Measurements from ENCODE around the gene UBL7.

The UBL7 gene

DNA sequence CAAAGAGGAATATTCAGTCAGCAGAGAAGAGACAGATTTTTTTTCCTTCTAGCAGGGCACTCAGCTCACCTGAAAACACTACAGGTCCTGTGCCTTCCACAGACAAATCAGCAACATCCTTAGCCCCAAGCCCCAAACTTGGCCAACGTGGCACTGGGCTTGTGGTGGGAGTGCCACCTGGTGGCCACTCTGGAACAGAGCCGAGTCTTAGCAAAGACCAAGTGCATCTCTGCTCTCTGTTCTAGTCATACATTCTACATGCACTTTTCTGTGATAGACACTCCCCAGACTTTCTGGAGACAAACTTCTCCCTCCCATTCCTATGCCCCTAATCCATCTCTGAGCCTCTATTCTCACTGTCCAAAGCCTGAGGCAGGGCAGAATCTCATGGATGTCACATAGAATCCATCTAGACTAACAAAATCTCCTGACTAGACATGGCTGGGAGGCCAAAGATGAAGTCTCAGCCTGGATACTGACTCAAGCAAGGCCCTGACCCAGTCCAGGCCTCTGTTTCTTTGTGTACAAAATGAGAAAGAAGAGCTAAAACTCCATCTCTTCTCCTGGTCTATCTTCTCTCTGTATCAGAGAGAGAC lies 22.1 kb downstream of the UBL7 start:
- DNase-seq, result peak; percentile 79 to 88 (median 84)

GRCh38 chr15:74438206-74438605 lies 22.8 kb downstream of the UBL7 start:
- no peak for DNase-seq

- DNase-seq, result no peak
These were observed 26.5 kb downstream of the UBL7 start for GRCh38 chr15:74434263-74435136.

- DNase-seq, result peak; percentile 92 to 96 (median 94)
These were observed 27.2 kb downstream of the UBL7 start, which contains the start of gene SEMA7A for GRCh38 chr15:74433592-74434262. TSS of gene SEMA7A (minus strand) at chr15:74433958. CDS start at chr15:74433918, 40 bp downstream.

DNA sequence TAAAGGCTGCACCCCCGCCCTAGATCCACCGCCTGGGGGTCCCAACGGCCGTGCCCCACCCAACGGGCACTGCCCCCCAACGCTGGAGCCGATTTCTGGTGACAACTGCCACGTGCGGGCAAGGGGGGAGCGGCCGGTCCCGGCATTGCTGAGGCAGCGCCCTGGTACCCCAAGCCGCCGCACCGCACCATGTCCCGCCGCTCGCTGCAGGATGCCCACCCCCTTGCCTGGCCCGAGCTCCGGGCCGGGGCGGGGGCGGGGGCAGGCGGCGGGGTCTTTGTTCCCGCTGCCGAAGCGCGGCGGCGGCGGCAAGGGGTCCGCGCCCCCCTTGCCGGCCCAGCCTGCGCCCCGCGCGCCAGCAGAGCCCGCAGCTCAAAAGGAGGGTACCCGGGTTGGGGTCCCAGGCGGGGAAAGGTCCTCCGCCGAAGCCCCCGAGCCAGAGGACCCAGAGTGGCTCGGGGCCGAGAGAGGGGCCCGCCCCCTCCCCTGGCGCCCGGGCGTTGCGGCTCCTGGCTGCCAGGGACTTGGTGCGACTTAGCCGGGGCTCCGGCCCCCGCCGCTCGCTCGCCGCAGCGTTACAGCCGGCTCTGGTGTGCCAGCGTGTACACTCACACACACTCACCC lies 27.9 kb downstream of the UBL7 start:
- peak in 1 of 4 experiments; percentile 42 for DNase-seq

DNA sequence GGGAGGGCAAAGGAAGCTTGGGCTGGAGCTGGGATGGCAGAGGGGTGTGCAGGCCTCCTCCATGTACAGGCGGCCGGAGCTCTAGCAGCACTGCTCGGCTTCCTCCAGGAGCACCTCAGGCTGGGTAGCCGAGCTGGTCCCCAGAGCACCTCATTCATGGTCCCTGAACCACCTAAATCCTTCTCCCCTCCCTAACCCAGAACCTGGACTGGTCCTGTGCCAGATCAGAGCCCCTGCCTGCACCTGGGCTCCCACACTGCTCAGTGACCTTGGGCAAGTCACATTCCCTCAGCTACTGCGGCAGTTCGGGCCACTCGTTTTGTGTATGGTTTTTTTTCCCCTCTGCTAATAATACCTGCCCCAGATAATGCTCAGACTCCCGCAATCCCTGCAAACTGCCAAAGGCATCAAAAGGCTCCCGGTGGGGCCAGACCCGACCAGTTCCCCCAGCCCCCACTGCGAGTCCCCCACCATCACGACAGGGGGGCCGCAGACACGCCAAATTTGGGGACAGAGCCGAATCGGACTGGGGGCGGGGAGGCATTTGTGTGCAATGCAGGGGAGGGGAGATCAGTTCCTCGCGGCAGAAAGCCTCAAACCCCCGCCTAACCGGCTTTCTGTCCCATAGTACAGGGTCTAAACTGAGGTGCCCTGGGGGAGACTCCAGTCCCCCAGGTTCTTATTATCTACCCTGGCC lies 28.5 kb downstream of the UBL7 start:
- DNase-seq, result peak in 1 of 4 experiments; percentile 12

DNA sequence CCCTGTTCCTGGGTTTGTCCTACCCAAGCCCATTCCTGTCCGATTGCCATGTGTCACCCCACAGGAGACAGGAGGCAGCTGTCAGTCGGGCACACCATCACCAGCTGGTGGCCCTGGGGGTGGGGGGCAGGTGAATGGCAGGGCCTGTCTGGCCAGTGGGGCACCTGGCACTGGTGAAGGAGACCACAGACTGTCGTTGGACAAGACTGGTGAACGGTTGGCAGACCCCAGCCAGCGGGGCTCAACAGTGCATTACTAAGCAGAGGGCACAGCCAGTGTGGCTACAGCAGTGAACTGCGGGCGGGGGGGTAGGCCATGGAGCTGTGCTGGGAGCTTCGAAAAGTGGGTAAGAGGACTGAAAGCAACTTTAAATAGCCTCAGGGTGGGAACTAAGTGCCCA lies 29.3 kb downstream of the UBL7 start:
- no peak for DNase-seq

DNA sequence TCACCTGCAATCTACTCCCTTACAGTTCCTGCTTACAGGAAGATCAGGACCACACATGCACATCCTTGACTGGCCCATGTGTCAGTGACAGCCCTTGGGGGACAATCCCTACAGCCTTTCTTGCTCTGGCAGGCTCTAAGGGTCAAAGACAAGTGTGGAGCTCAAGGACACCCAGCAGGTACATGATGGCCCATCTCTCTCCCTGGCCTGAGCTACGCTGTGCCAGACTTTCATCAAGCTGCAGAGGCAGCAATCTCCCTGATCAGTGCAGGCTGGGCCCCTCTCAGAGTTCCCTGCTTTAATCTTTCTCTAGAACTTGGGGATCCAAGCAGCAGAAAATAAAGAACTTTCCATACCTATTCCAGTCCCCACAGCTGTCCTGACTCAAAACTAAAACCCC lies 29.8 kb downstream of the UBL7 start:
- no peak for DNase-seq

- DNase-seq, result no peak
These were observed 30.4 kb downstream of the UBL7 start for GRCh38 chr15:74430510-74430951.

DNA sequence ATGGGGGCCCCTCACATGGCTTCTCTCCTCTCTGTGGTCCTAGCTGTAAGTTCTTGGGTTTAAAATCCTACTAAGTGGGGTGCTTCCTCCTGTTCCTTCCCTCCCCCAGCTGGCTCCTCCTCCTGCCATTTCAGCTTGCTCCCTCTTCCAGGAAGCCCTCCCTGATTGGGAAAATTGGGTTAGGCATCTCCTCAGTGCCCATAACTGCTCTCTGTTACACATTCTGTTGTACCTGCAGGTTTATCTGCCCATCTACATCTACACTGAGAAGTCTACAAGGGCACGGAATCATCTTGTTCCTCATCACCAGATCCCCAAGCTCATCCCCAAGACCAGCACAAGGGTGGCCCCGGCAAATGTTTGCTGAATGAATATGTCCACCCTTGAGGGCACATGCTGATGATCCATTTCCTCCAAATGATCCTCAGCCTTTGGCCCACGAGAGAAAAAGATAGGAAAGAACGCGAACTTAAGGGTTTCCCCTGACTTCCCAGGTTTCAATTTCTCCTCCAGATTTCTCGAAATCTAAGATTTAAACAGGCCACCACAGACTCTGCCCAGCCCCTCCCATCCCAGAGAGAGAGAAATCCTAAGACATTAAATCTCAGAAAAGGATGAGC lies 31.1 kb downstream of the UBL7 start:
- DNase-seq, result peak in 2 of 4 experiments; percentile 17 to 27

DNA sequence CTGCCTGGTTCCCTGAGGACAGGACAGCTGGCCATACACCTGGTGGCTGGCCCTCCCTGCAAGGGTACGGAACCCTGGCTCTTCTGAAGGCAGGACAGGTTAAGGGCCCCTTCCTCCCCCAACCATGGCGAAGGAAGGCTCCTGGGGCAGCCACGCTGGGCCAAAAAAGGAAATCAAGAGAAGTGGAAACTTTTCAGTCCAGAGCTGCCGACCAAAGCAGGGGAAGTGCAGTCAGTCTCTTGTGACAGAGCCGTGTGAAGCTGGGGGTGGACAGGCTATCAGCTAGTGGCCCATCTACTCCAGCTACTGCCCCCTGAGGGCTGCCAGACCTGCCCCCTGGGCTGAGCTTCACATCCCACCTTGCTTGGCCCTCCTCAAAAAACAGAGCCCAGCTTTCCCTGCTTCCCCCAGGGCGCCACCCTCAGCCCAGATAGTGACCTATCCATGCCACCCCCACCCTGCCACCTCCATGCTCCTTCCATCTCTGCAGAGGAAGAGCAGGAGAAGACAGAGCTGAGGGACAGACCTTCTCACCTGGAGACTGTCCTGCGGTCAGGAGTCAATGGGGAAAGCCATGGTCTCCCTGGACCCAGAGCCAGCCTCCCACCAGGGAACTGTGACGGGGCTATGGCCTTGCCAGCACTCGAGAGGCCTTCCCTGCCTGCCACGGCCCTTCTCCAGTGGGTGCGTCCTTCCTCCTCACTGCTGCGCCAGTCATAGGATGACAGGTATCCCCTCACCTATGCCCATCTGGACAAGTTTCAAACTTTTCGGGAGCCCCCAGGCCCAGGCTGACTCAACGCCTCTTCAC lies 31.8 kb downstream of the UBL7 start:
- DNase-seq, result peak; percentile 78 to 90 (median 88)

- peak; percentile 69 to 90 (median 86) for DNase-seq
These were observed 32.5 kb downstream of the UBL7 start for GRCh38 chr15:74428442-74428787.

DNA sequence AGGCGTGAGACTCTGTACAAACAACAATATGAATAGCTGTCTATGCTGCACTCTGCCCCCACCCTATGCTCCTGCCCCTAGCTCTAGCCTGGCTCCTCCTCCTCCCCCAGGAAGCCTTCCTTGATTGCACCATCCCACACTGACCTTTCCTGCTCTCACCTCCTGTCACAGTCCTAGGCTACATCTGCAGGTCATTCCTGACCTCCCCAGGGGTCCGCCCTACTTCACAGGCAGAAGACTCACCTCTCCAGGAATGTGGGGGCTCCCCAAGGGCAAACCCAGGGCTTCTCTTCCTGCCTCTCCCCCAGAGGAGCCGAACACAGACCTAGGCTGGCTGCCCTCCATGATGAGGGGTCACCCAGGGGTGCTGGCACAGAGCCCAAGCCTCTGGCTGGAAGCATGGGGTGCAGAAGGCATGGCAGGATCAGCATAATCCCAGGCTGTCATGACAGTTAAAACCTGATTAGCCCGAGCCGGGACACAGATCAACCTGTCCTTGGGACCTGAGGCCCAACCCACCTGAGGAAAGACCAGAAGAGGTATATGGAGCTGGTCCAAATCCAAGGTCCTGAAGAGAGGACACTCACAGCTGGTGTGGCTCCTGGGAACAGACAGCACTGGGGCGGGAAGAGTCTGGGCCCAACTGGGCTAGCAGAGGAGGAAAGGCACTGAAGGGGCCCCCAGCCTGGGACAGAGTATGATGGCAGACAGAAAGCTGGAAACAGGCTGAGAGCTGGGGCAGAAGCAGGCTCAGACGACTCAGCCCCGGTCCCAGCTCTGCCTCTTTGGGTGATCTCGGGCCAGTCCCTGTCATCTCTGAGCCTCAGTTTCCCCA lies 33.1 kb downstream of the UBL7 start:
- no peak for DNase-seq

- DNase-seq, result no peak
These were observed 34.3 kb downstream of the UBL7 start for GRCh38 chr15:74426404-74427281.

GRCh38 chr15:74425630-74426029 lies 35.3 kb downstream of the UBL7 start:
- peak in 1 of 4 experiments; percentile 18 for DNase-seq

DNA sequence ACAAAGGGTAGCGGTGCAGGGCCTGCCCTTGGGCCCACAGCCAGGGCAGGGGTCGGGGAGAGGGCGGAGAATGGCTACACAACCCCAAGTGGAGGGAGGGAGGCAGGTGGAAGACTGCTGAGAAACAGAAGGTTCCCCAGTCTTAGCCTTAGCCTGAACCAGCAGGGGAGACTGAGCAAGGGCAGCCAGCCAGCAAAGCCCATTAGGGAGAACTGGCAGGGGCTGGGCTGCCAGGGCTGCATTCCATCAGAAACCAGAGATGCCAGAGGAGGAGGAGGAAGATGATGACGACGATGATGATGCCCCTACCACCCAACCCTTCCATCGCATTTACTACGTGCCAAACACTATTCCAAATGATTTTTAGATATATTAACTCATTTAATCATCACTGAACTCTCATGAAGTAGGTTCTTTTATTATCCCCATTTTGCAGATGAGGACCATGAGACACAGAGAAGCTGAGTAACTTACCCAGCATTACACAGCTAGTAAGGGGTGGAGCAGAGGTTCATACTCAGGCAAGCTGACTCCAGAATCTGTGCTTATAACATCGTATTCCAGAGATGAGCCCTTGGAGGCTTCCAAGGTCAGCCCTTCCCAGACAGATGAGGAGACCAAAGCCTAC lies 35.9 kb downstream of the UBL7 start:
- no peak for DNase-seq

DNA sequence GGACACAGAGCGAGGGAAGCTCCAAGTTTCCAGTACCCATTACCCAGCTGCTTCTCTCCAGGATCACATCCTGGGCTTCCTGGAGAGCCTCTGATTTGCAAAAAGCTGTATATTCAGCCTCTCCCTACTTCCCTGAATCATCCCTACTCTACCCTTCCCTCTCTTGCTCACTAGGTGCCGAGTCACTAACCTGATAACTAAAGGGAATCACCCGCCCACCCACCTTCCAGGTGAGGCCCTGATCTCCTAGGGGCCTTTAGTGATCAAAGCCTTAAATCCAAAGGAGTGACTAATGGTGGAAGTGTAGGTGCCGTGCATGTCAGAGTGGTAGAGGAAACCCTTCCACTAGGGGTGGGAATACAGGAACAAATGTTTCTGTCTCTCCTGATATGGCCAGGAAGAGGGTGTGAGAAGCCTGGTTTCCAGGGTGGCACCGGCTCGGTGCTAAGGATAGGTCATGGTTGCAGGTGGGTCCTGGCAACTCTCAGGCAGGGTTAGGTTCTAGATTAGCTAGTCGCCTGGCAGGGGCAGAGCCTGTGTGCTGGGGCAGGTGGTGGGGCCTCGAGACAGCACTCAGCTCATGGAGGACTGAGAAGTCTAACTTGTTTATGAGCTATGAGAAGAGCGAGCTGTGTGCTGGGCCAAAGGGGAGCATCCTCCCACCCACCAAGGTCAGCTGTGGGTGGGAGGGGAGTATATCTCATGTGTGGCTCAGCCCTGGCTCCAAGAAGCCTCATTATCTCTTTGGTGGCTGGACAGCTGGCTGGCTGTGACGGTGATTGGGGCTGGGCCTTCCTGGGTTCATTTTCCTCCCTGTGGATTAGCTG lies 37.3 kb downstream of the UBL7 start:
- DNase-seq, result peak in 3 of 4 experiments; percentile 43 to 53 (median 47)

Data from suppressor macrophage (primary cell).